MM.1S (cell line): ENCODE results near the gene AGBL4.

Source experiments
- CTCF ChIP-seq: fragments of 300-600 bp; sonication (generic); IDR thresholded peaks from 2 replicates; pipeline ENCODE4 v1.5.1; 2016; ENCODE audit warnings: antibody characterized with exemption, low read length, mixed read lengths
- EZH2 ChIP-seq: fragments of 300-600 bp; sonication (generic); optimal IDR thresholded peaks from 2 replicates; pipeline ENCODE3; 2017; ENCODE audit warnings: low read depth, mild to moderate bottlenecking, antibody characterized with exemption, low read length, mixed read lengths

DNA sequence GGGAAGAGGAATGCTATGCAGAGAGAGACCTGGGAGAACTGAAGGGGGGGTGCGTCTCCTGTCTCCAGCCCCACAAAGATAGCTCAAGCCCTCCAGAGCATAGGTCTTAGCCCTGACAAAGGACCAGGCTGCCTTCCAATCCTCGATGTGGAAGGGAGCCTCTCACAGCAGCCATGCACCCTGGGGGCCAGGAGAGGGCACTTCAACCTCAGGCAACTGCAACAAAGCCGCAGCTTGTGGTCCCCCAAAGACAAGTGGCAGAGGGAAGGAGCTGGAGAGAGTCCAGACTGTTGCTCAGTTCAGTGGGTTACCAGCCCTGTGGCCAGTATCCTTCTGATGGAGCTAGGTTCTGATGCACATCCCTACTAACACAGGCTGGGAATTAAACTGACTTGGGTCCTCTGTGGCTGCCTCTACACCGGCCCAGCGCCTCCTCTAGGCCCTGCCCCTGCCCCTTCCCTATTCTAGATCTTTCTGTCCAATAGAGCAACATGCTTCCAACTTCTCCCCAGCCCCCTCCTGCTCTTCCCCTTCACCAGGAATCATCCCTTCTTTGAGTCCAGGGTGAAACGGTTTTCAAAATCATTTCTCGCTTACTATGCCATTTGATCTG lies 1451.0 kb downstream of the AGBL4 start:
- no peak for TF ChIP-seq EZH2
- TF ChIP-seq CTCF, result peak; percentile 53
